Neural cell (in vitro differentiated cells): ENCODE results near the gene NAE1.

Experiments
- EP300 ChIP-seq: fragments of 450-650 bp; conservative IDR thresholded peaks from 2 replicates; pipeline ENCODE4 v1.6.1; 2014; ENCODE audit warnings: antibody characterized with exemption, mild to moderate bottlenecking, moderate library complexity; ENCODE audit not compliant: poor library complexity, severe bottlenecking
- EZH2 ChIP-seq: fragments of 200-600, 300-800 bp; shearing (Covaris generic), sonication (generic); IDR thresholded peaks from 2 replicates; pipeline ENCODE4 v1.6.1; 2014; ENCODE audit warnings: antibody characterized with exemption, low read length, borderline replicate concordance, mild to moderate bottlenecking; ENCODE audit not compliant: insufficient read depth, poor library complexity, severe bottlenecking
- MXI1 ChIP-seq: fragments of 450-650 bp; conservative IDR thresholded peaks from 2 replicates; pipeline ENCODE4 v1.6.1; 2014; ENCODE audit warnings: antibody characterized with exemption, mild to moderate bottlenecking; ENCODE audit not compliant: poor library complexity, severe bottlenecking
- TF ChIP-seq, protein P1 (sequence below): fragments of 450-650 bp; IDR thresholded peaks from 2 replicates; pipeline ENCODE4 v1.5.1; 2014; ENCODE audit warnings: antibody characterized with exemption, mild to moderate bottlenecking, moderate library complexity; ENCODE audit not compliant: poor library complexity, severe bottlenecking

DNA sequence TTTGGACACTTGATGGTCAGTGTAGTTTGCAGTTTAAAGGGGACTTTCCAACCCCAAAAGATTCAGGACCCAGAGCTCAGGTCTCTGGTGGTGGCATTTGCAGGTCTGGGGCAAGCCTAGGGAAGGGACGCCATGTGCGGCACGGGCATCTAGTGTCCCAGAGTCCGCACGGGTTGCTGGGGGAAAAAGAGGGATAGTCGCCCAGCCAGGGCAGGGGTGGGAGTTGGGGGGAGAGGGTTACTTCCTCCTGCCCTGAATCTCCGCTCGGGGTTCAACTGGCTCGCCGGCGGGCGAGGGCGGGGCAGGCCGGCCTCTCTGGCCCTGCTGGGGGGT is 13.2 kb upstream of the NAE1 start:
- TF ChIP-seq, protein P1, sequence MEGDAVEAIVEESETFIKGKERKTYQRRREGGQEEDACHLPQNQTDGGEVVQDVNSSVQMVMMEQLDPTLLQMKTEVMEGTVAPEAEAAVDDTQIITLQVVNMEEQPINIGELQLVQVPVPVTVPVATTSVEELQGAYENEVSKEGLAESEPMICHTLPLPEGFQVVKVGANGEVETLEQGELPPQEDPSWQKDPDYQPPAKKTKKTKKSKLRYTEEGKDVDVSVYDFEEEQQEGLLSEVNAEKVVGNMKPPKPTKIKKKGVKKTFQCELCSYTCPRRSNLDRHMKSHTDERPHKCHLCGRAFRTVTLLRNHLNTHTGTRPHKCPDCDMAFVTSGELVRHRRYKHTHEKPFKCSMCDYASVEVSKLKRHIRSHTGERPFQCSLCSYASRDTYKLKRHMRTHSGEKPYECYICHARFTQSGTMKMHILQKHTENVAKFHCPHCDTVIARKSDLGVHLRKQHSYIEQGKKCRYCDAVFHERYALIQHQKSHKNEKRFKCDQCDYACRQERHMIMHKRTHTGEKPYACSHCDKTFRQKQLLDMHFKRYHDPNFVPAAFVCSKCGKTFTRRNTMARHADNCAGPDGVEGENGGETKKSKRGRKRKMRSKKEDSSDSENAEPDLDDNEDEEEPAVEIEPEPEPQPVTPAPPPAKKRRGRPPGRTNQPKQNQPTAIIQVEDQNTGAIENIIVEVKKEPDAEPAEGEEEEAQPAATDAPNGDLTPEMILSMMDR, result no peak
- TF ChIP-seq EZH2 (no peak), MXI1 (no peak), EP300 (no peak)
